Suppressor macrophage treated with lipopolysaccharide for 4 hours (primary cell): ENCODE results near the gene PLEKHM3.
A peak's percentile ranks its signal among the peaks of the same experiment; 100 is the strongest.

Experiments used
- DNase-seq: peaks from one replicate; pipeline ENCODE4 v3.0.0-alpha.2; 2020

Gene PLEKHM3

GRCh38 chr2:207847807-207848544, 177.4 kb downstream of the PLEKHM3 start:
- DNase-seq, result no peak

- DNase-seq, result no peak
These were observed 178.1 kb downstream of the PLEKHM3 start for GRCh38 chr2:207847098-207847806.

GRCh38 chr2:207845202-207845864, 180.0 kb downstream of the PLEKHM3 start:
- DNase-seq, result no peak

GRCh38 chr2:207844648-207845047, 180.7 kb downstream of the PLEKHM3 start:
- no peak for DNase-seq

GRCh38 chr2:207840101-207840500, 185.2 kb downstream of the PLEKHM3 start:
- no peak for DNase-seq

GRCh38 chr2:207839575-207839974, 185.8 kb downstream of the PLEKHM3 start:
- no peak for DNase-seq

GRCh38 chr2:207839028-207839427, 186.3 kb downstream of the PLEKHM3 start:
- no peak for DNase-seq

GRCh38 chr2:207836521-207837133, 188.7 kb downstream of the PLEKHM3 start:
- DNase-seq, result no peak

GRCh38 chr2:207835805-207836204, 189.5 kb downstream of the PLEKHM3 start:
- DNase-seq, result no peak

GRCh38 chr2:207833251-207833751, 192.0 kb downstream of the PLEKHM3 start:
- peak; percentile 43 for DNase-seq

GRCh38 chr2:207831584-207832248, 193.6 kb downstream of the PLEKHM3 start:
- DNase-seq, result no peak

GRCh38 chr2:207830778-207831438, 194.4 kb downstream of the PLEKHM3 start:
- no peak for DNase-seq

- no peak for DNase-seq
These were observed 196.8 kb downstream of the PLEKHM3 start for GRCh38 chr2:207828361-207829057.

- DNase-seq, result no peak
These were observed 199.3 kb downstream of the PLEKHM3 start for GRCh38 chr2:207825978-207826377.

GRCh38 chr2:207825045-207825954, 200.0 kb downstream of the PLEKHM3 start:
- DNase-seq, result no peak

- no peak for DNase-seq
These were observed 201.5 kb downstream of the PLEKHM3 start for GRCh38 chr2:207823865-207824264.

GRCh38 chr2:207819839-207820784, 205.2 kb downstream of the PLEKHM3 start:
- DNase-seq, result no peak

GRCh38 chr2:207819021-207819797, 206.1 kb downstream of the PLEKHM3 start:
- DNase-seq, result no peak
